Measurements from ENCODE around the gene CCDC57. TPM values are rescaled to one million over a fixed set of nuclear protein-coding genes. Genes with fewer than 3 reads are reported as not detected.

Gene CCDC57
- total and polyA plus RNA-seq, 9 of the 15 experiments (the other 6 are each of a cell fraction or from before 2014, with no cell fraction given): 0.83 to 36.2 (median 13.6) TPM

DNA sequence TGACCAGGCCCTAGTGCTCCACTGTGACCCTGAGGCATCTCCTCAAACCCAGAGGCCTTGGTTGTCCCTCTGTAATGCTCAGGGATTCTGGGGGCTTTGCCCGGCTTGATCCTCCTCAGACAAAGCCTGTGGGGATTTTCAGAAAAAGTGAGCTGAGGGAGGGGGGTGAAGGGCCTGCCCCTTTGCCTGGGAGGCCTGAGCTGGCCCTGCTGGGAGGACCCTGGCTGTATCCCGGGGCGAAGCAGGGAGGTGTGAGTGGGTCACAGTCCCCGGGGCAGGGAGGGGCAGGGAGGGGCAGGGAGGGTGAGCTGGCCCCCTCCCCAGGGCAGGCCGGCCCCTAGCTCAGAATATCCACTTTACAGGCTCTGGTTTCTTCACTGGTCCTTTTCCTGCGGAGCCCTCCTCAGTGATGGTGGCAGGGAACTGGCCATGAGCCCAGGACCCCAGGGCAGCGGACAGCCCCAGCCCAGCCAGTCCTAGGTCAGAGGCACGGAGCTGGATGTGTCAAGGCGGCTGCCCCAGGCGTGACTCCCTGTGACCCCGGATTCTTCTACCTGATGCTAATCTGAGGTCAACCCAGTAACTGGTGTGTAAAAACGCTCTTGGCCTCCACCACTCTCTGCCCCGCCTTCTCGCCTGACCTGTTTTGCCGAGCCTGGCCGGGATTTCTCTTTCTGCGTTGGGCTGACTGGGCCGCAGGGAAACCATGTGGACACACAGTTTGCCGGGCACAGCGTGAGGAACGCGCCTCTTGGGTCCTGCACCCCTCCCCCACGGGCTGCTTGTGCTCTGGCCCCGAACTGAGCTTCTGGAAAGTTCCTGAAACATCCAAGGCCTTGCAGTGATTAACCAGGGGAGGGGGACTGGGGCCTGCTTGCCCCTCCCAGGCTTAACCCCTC, 108.8 kb downstream of the CCDC57 start (continued):
- TF ChIP-seq JUND (IDR thresholded peaks at IDR 0.05; ENCODE audit: borderline replicate concordance, low read depth, low read length) (0 out of 2 replicates have a peak, but pooled peaks have one; percentile 5), JUND (tag; IDR thresholded peaks at IDR 0.05; ENCODE audit: borderline replicate concordance, low read depth, low read length) (peak; percentile 17; the same call in 1 of the 3 replicates), MEF2A (IDR thresholded peaks at IDR 0.05; ENCODE audit: control insufficient read depth, low read depth, low read length) (no peak), E2F3 (CRISPR knock-in tag; IDR thresholded peaks at IDR 0.05) (no peak), CTBP1 (IDR thresholded peaks at IDR 0.05; ENCODE audit: borderline replicate concordance) (peak; percentile 32; the same call in 1 of the 2 replicates), HEY1 (CRISPR knock-in tag; IDR thresholded peaks at IDR 0.05; ENCODE audit: borderline replicate concordance) (no peak), POLR2A (conservative IDR thresholded peaks at IDR 0.05) (no peak), ZKSCAN8 (CRISPR knock-in tag; IDR thresholded peaks at IDR 0.05) (no peak), EP400 (IDR thresholded peaks at IDR 0.05) (peak; percentile 26; the same call in 1 of the 2 replicates), ZBTB8A (IDR thresholded peaks at IDR 0.05; ENCODE audit: partially characterized antibody) (no peak), ZNF23 (CRISPR knock-in tag; IDR thresholded peaks at IDR 0.05) (no peak)
- TF ChIP-seq, protein P1, sequence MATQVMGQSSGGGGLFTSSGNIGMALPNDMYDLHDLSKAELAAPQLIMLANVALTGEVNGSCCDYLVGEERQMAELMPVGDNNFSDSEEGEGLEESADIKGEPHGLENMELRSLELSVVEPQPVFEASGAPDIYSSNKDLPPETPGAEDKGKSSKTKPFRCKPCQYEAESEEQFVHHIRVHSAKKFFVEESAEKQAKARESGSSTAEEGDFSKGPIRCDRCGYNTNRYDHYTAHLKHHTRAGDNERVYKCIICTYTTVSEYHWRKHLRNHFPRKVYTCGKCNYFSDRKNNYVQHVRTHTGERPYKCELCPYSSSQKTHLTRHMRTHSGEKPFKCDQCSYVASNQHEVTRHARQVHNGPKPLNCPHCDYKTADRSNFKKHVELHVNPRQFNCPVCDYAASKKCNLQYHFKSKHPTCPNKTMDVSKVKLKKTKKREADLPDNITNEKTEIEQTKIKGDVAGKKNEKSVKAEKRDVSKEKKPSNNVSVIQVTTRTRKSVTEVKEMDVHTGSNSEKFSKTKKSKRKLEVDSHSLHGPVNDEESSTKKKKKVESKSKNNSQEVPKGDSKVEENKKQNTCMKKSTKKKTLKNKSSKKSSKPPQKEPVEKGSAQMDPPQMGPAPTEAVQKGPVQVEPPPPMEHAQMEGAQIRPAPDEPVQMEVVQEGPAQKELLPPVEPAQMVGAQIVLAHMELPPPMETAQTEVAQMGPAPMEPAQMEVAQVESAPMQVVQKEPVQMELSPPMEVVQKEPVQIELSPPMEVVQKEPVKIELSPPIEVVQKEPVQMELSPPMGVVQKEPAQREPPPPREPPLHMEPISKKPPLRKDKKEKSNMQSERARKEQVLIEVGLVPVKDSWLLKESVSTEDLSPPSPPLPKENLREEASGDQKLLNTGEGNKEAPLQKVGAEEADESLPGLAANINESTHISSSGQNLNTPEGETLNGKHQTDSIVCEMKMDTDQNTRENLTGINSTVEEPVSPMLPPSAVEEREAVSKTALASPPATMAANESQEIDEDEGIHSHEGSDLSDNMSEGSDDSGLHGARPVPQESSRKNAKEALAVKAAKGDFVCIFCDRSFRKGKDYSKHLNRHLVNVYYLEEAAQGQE (IDR thresholded peaks at IDR 0.05; ENCODE audit: borderline replicate concordance): no peak
- TF ChIP-seq, protein P1 (CRISPR knock-in tag; IDR thresholded peaks at IDR 0.05; ENCODE audit: low read depth): no peak
- TF ChIP-seq, protein P2, sequence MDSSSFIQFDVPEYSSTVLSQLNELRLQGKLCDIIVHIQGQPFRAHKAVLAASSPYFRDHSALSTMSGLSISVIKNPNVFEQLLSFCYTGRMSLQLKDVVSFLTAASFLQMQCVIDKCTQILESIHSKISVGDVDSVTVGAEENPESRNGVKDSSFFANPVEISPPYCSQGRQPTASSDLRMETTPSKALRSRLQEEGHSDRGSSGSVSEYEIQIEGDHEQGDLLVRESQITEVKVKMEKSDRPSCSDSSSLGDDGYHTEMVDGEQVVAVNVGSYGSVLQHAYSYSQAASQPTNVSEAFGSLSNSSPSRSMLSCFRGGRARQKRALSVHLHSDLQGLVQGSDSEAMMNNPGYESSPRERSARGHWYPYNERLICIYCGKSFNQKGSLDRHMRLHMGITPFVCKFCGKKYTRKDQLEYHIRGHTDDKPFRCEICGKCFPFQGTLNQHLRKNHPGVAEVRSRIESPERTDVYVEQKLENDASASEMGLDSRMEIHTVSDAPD (CRISPR knock-in tag; IDR thresholded peaks at IDR 0.05): no peak
- TF ChIP-seq, protein P3, sequence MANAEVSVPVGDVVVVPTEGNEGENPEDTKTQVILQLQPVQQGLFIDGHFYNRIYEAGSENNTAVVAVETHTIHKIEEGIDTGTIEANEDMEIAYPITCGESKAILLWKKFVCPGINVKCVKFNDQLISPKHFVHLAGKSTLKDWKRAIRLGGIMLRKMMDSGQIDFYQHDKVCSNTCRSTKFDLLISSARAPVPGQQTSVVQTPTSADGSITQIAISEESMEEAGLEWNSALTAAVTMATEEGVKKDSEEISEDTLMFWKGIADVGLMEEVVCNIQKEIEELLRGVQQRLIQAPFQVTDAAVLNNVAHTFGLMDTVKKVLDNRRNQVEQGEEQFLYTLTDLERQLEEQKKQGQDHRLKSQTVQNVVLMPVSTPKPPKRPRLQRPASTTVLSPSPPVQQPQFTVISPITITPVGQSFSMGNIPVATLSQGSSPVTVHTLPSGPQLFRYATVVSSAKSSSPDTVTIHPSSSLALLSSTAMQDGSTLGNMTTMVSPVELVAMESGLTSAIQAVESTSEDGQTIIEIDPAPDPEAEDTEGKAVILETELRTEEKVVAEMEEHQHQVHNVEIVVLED (CRISPR knock-in tag; IDR thresholded peaks at IDR 0.05): no peak
